ENCODE measurements around the gene NDUFB10.

The NDUFB10 gene

DNA sequence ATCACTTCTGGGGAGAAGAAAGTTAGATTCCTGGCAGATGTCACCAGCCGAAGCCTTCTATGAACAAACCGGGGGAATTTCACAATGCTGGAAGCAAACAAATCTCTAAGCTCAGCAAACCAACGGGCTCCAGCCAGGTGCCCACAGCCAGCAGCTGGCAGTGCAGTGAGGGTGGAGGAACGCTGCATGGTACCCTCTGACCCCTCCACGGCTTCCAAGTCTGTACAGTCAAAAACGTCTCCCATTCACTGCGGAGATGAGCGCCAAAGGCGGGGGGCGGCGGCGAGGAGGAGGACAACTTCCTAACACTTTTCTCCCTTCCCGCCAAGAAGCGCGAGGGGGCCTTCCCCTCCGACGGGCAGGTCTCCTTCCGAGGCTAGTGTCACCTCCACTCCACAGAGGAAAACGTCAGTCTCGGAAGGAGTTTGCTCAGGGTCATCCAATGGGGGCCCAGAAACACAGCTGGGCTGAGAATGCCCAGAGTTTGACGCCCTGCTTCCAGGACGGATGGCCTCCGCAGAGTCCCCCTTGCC, 49.4 kb downstream of the NDUFB10 start:
- no peak for TF ChIP-seq CTCF (IDR thresholded peaks at IDR 0.05; ENCODE audit: low read depth, low read length)
- Histone ChIP-seq H3K4me3 (ENCODE audit: low read depth, low read length) (peak overlapping the region; percentile 73), H3K27ac (peak overlapping the region; percentile 86), H3K36me3 (peaks cover 37% of the 10 kb centered on the region), H3K27me3 (ENCODE audit: insufficient read depth, low read depth, severe bottlenecking) (no peaks in the 10 kb centered on the region), H3K9me3 (ENCODE audit: severe bottlenecking) (no peaks in the 10 kb centered on the region)
- no peak for DNase-seq

DNA sequence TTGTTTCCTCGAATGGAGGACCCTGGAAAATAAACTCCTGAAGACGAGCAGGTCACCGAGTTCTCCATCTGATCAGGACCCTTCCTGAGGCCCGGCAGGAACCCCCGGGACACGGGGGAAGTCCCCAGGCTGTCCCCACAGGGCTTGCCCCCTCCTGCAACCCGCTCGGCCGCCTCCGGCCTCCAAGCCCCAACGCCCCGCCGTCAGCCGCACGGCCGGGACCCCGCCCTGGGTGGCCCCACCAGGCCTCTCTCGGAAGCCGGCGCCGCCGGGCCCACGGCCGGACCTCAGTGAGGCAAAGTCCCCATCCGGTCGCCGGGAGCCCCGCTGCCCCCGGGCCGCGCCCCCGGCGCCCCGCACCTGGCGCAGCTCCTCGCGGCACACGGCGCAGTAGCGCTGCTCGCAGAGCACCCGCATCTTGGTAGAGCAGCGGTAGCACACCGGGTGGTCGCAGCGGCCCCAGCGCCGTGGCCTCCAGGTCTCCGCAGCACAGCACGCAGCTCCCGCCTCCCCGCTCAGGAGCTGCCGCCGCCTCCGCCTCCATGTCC, 49.9 kb downstream of the NDUFB10 start:
- no peaks in the 10 kb centered on the region for H3K9me3 ChIP-seq (ENCODE audit: severe bottlenecking)
- H3K4me3 ChIP-seq (ENCODE audit: low read depth, low read length), result peak overlapping the region; percentile 73
- H3K27me3 ChIP-seq (ENCODE audit: insufficient read depth, low read depth, severe bottlenecking), result no peaks in the 10 kb centered on the region
- peaks cover 36% of the 10 kb centered on the region for H3K36me3 ChIP-seq
- no peak for TF ChIP-seq CTCF (IDR thresholded peaks at IDR 0.05; ENCODE audit: low read depth, low read length)
- DNase-seq, result no peak
- H3K27ac ChIP-seq, result peak overlapping the region; percentile 86

DNA sequence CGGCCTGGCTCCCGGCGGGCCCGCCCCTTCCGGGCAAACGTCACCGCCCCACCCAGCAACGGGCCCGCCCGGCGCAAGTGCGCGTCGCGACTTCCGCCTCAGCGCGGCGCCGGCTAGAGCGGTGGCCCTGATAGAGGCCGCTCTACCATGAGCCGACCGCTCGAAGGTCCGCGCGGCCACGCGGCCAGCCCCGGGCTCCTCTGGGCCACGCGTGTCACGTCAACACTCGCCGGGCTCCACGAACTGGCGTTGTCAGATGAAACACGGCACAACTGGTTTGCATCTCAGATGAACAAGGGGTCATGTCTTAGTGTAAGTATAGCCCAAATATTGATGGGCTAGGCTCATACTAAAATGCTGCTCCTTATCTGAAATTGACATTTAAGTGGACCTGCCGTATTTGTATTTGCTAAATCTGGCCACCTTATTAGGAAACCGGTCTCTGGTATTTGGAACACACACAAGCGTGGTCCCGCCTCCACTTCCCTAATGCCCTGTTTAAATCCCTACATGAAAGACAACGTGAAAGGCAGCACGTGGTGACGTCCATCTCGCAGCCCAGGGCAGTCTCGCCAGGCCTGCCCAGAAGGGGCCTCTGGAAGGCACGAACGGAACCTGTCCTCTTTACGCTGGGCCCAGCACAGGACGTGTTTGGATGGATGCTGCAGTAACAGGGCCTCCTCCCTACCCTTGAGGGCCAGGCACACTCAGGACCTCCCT, 50.6 kb downstream of the NDUFB10 start, which contains the start of gene ZNF598:
ZNF598 (minus strand) TSS at position 31 of the 720 bp plus-strand sequence.
- peaks cover 29% of the 10 kb centered on the region for H3K36me3 ChIP-seq
- no peaks in the 10 kb centered on the region for H3K9me3 ChIP-seq (ENCODE audit: severe bottlenecking)
- peak; percentile 79 for DNase-seq
- H3K27ac ChIP-seq, result peak within 1 kb of the TSS; percentile 86
- peak within 1 kb of the TSS; percentile 73 for H3K4me3 ChIP-seq (ENCODE audit: low read depth, low read length)
- H3K27me3 ChIP-seq (ENCODE audit: insufficient read depth, low read depth, severe bottlenecking), result no peaks in the 10 kb centered on the region
- TF ChIP-seq CTCF (IDR thresholded peaks at IDR 0.05; ENCODE audit: low read depth, low read length), result no peak

Measured in WERI-Rb-1 (cell line).